Activated CD4-positive, CD25-positive, alpha-beta regulatory T cell treated with anti-CD3 and anti-CD28 coated beads, Interleukin-2, amount 50 U/mL, for 72 hours (primary cell): ENCODE data around the gene FLAD1.
A peak's percentile ranks its signal among the peaks of the same experiment; 100 is the strongest.

Source experiments
- DNase-seq: peaks from one replicate; pipeline ENCODE4 v3.0.0; 2021

The FLAD1 gene

GRCh38 chr1:155005076-155006011 lies 22.2 kb downstream of the FLAD1 start:
- DNase-seq: no peak

- DNase-seq: no peak
Measured at GRCh38 chr1:155006601-155007101, 23.5 kb downstream of the FLAD1 start.

- DNase-seq: no peak
Measured at GRCh38 chr1:155007251-155007828, 24.2 kb downstream of the FLAD1 start.

GRCh38 chr1:155008015-155008941 lies 25.1 kb downstream of the FLAD1 start:
- peak; percentile 63 for DNase-seq

- DNase-seq: no peak
Measured at GRCh38 chr1:155009221-155009711, 26.1 kb downstream of the FLAD1 start.

- DNase-seq: no peak
Measured at GRCh38 chr1:155009742-155010141, 26.6 kb downstream of the FLAD1 start.

GRCh38 chr1:155010211-155010918 lies 27.2 kb downstream of the FLAD1 start:
- no peak for DNase-seq

- DNase-seq: no peak
Measured at GRCh38 chr1:155011004-155011416, 27.9 kb downstream of the FLAD1 start.

- no peak for DNase-seq
Measured at GRCh38 chr1:155011437-155012025, 28.4 kb downstream of the FLAD1 start.

- no peak for DNase-seq
Measured at GRCh38 chr1:155012026-155012546, 28.9 kb downstream of the FLAD1 start.

GRCh38 chr1:155012776-155013602 lies 29.8 kb downstream of the FLAD1 start:
- no peak for DNase-seq

- no peak for DNase-seq
Measured at GRCh38 chr1:155013632-155014031, 30.5 kb downstream of the FLAD1 start.

GRCh38 chr1:155014709-155015508 lies 31.8 kb downstream of the FLAD1 start:
- DNase-seq: no peak

- DNase-seq: no peak
Measured at GRCh38 chr1:155015527-155016230, 32.5 kb downstream of the FLAD1 start.

GRCh38 chr1:155016231-155016831 lies 33.2 kb downstream of the FLAD1 start:
- no peak for DNase-seq

- peak; percentile 86 for DNase-seq
Measured at GRCh38 chr1:155017041-155017945, 34.1 kb downstream of the FLAD1 start.

GRCh38 chr1:155017946-155018316 lies 34.8 kb downstream of the FLAD1 start:
- DNase-seq: no peak
